Esophagus squamous epithelium (tissue), 5 donors: ENCODE measurements around the gene RAB4B. TPM values are rescaled to one million over a fixed set of nuclear protein-coding genes. Genes with fewer than 3 reads are reported as not detected.
A peak's percentile ranks its signal among the peaks of the same experiment; 100 is the strongest.
"Not testable (repeated sequence)": the region's sequence is repeated elsewhere in the genome, so short reads cannot be mapped to it uniquely, and the experiment has no call there.

Experiments used
- DNase-seq: peaks from one replicate; lab custom pipeline; 2025; lab: John Stamatoyannopoulos, UW
- H3K27ac ChIP-seq, 4 donors: fragments of 200-600 bp; sonication (generic); one replicate each; pipeline ENCODE4 v1.5.1; 2016 to 2019; ENCODE audit warnings: mild to moderate bottlenecking in 1 of 4
- H3K27me3 ChIP-seq, 4 donors: fragments of 200-600 bp; sonication (generic); 1 replicate in 3 of 4; 2 replicates in 1 of 4; pipeline versions ENCODE4 v1.5.1 to v1.6.0; 2017 to 2021; ENCODE audit warnings: antibody characterized with exemption in 1 of 4
- H3K36me3 ChIP-seq, 3 donors: fragments of 200-600 bp; sonication (generic); one replicate each; pipeline ENCODE4 v1.5.1; 2016 to 2019
- H3K4me1 ChIP-seq, 3 donors: fragments of 200-600 bp; sonication (generic); one replicate each; pipeline ENCODE4 v1.5.1; 2017 to 2019
- H3K4me3 ChIP-seq, 4 donors: fragments of 200-600 bp; sonication (generic); 1 replicate in 3 of 4; 2 replicates in 1 of 4; pipeline ENCODE4 v1.5.1; 2016 to 2019; ENCODE audit warnings: mild to moderate bottlenecking in 2 of 4, moderate library complexity in 1 of 4
- H3K9me3 ChIP-seq, 3 donors: fragments of 200-600 bp; sonication (generic); one replicate each; pipeline ENCODE4 v1.5.1; 2016 to 2019
- POLR2A ChIP-seq, 4 donors: fragments of 450-650 bp; IDR thresholded peaks; one replicate each; pipeline ENCODE4 v1.6.1; 2017; ENCODE audit warnings: antibody characterized with exemption in 4 of 4, mild to moderate bottlenecking in 4 of 4, moderate library complexity in 3 of 4
- WGBS, 2 donors: methylation state at CpG; one replicate each; pipeline ENCODE4 v1.1.5; 2018; 5-methylcytosine and 5-hydroxymethylcytosine counted together
- intact Hi-C: fragments of 100-400 bp; cut with DNase I; formaldehyde crosslinking; loops from one replicate; pipeline ENCODE4 v1.15.0; 2022
- total RNA-seq, 4 donors: library from RNA; depleted of rRNA; stranded (reverse); fragments of >200 nt; gene quantifications; one replicate each; pipeline ENCODE4 v1.1.0, GENCODE V29; 2016
- TF ChIP-seq, protein P1 (sequence below), 6 experiments: fragments of 450-650 bp in 4 of 6; fragments of 200-600 bp in 2 of 6; sonication (generic) in 2 of 6; IDR thresholded peaks; one replicate each; pipeline ENCODE4 v1.5.1; 2016 to 2019; ENCODE audit warnings: antibody characterized with exemption in 6 of 6, mild to moderate bottlenecking in 4 of 6, moderate library complexity in 4 of 6
- donor health status: DM: yes; HTN: yes; CAD: no.

RAB4B gene
- total RNA-seq, 4 donors from 2014 or later: 15.2 to 37.0 (median 20.5) TPM

DNA sequence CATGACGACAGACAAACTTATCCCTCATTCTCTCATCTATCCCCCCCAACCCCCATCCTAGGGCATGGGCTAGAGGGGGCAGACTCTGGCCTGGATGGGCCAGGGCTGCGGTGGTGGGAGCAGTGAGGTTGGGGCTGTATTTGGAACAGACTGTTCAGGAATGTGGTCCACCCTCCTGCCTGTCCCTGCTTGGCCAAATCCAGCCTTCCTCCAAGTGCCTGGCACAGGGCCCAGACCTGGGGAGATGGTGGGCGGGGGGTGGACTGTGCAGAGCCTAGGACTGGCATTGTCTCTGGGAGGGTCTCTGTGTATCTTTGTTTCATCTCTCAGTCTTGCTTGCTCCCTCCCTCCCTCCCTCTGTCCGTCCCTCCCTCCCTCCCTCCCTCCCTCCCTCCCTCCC lies 35.1 kb downstream of the RAB4B start:
- no peak overlapping the region for H3K4me3 ChIP-seq
- no peak for DNase-seq
- no peaks in the 10 kb centered on the region for H3K9me3 ChIP-seq
- intact Hi-C loops: loop anchor here (5.0 kb wide), 1 partner anchor 151 kb away; no protein-coding TSS in a partner anchor
- TF ChIP-seq, protein P1, sequence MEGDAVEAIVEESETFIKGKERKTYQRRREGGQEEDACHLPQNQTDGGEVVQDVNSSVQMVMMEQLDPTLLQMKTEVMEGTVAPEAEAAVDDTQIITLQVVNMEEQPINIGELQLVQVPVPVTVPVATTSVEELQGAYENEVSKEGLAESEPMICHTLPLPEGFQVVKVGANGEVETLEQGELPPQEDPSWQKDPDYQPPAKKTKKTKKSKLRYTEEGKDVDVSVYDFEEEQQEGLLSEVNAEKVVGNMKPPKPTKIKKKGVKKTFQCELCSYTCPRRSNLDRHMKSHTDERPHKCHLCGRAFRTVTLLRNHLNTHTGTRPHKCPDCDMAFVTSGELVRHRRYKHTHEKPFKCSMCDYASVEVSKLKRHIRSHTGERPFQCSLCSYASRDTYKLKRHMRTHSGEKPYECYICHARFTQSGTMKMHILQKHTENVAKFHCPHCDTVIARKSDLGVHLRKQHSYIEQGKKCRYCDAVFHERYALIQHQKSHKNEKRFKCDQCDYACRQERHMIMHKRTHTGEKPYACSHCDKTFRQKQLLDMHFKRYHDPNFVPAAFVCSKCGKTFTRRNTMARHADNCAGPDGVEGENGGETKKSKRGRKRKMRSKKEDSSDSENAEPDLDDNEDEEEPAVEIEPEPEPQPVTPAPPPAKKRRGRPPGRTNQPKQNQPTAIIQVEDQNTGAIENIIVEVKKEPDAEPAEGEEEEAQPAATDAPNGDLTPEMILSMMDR (IDR thresholded peaks at IDR 0.05): no peak
- TF ChIP-seq POLR2A (IDR thresholded peaks at IDR 0.05): no peak
- peaks cover 0 to 16% (median 6%) of the 10 kb centered on the region in 3 donors for H3K36me3 ChIP-seq
- H3K27me3 ChIP-seq: no peaks in the 10 kb centered on the region
- H3K27ac ChIP-seq: no peak overlapping the region
- 29 to 39% methylated on average over 3 of the region's 4 CpGs for WGBS, 2 donors
- H3K4me1 ChIP-seq: peaks cover 19 to 54% (median 31%) of the 10 kb centered on the region in 3 donors

DNA sequence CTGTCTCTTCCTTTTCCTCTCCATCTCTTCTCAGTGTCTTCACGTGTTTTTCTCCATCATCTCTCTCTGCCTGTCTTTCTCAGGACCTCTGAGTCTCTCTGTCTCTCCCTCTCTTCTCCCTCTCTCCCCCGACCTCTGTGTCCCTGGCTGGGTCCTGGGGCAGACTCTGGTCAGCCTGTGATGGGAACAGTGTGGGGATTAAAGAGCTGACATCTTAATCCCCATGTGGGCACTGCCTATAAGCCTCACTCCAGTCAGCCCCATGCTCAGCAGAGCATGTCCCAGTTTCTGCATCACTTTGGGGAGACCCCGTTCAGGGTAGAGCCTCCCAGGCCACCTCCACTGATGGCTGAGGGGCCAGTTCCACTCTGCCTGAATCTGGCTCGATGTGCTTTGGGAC lies 37.2 kb downstream of the RAB4B start:
- Histone ChIP-seq H3K27me3 (no peaks in the 10 kb centered on the region), H3K4me3 (no peak overlapping the region), H3K4me1 (peaks cover 14 to 53% (median 32%) of the 10 kb centered on the region in 3 donors), H3K36me3 (no peaks in the 10 kb centered on the region), H3K27ac (no peak overlapping the region), H3K9me3 (no peaks in the 10 kb centered on the region)
- intact Hi-C loops: no loop called here
- TF ChIP-seq, protein P1 (IDR thresholded peaks at IDR 0.05): no peak
- 56 to 68% methylated on average over 2 to 3 of the region's 4 CpGs for WGBS, 2 donors
- no peak for DNase-seq

DNA sequence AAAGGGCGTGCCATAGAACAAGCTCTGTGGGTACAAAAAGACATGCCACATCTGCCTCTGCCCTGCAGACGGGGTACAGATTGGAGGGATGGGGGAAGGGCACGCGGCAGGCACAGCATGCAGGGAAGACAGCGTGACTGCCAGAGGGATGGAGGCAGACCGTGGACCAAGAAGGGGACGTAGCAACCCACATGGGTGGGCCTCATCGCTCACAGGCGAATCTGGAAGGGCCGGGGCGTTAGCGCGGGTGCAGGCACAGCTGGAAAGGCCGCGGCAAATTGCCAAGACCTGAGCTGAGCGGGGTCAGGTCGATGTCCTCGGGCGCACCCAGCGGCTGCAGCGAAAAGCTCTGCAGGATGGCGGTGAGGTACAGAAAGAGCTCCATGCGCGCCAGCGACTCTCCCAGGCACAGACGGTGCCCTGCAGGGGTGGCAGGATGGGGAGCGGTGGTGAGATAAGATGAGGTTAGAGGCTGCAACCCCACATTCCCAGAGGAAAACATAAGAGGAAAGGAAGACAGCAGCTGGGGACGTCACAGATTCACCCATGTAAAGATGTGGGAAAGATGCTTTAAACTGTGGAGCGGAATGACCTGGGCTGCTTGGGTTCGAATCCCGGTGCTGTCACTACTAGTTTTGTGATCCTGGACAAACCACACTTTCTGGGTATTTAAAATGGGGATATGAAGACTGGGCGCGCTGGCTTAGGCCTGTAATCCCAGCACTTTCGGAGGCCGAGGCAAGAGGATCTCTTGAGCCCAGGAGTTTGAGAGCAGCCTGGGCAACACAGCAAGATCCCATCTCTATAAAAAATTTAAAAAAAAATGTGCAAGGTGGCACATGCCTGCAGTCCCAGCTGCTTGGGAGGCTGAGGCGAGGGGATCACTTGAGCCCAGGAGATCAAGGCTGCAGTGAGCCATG lies 40.7 kb downstream of the RAB4B start:
- Histone ChIP-seq H3K27ac (peak overlapping the region in 3 of 4 donors; percentile 62 to 70 (median 68)), H3K4me3 (peak overlapping the region in 2 of 4 donors; percentile 29 to 57), H3K4me1 (peaks cover 5 to 29% (median 15%) of the 10 kb centered on the region in 3 donors)
- WGBS, 2 donors: 79 to 86% methylated on average over 9 of the region's 36 CpGs
- H3K9me3 ChIP-seq, H3K27me3 ChIP-seq, DNase-seq, H3K36me3 ChIP-seq, intact Hi-C loops: not testable (repeated sequence)
- TF ChIP-seq, protein P1 (IDR thresholded peaks at IDR 0.05): peak in 4 of 6 experiments; percentile 20 to 32 (median 23)

DNA sequence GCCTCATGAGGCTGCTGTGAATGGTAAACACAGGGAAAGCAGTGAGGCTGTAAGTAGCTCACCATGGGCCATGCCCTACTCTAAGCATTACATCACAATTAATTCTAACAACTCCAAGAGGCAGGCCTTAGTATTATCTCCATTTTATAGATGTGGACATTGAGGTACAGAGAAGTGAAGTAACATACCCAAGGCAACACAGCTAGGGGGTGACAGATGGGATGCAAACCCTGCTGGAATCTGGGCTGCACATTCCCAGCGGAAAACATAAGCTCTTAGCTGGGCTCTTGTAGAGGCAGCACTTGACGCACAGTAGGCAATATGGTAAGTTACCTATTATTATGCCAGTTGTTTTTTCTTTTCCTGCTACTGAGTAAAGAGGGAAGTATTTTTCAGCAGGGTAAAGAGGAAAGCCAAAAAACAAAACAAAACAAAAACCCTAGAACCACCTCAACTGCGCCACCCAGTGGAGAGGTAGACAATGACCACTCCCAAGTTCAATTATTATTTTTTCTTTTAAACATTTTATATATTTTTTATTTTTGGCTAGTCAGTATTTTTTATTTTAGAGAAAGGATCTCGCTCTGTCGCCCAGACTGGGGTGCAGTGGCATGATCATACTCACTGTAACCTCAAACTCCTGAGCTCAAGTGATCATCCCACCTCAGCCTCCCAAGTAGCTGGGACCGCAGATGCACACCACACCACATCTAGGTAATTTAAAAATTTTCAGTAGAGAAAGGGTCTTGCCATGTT lies 41.6 kb downstream of the RAB4B start:
- Histone ChIP-seq H3K4me1 (peaks cover 5 to 29% (median 15%) of the 10 kb centered on the region in 3 donors), H3K27ac (peak overlapping the region; percentile 40 to 70 (median 65))
- intact Hi-C loops, H3K27me3 ChIP-seq, DNase-seq, H3K36me3 ChIP-seq, H3K9me3 ChIP-seq, H3K4me3 ChIP-seq: not testable (repeated sequence)
- TF ChIP-seq, protein P1 (IDR thresholded peaks at IDR 0.05): peak; percentile 70 to 94 (median 80)
- 30 to 41% methylated on average over 5 to 6 of the region's 6 CpGs for WGBS, 2 donors
